ENCODE results near the gene DNM1. TPM values are rescaled to one million over a fixed set of nuclear protein-coding genes. Genes with fewer than 3 reads are reported as not detected.

Gene DNM1
- total and polyA plus RNA-seq, 2 of the 8 experiments (the other 6 are each of a cell fraction or from before 2014, with no cell fraction given): 34.3 to 62.7 TPM

DNA sequence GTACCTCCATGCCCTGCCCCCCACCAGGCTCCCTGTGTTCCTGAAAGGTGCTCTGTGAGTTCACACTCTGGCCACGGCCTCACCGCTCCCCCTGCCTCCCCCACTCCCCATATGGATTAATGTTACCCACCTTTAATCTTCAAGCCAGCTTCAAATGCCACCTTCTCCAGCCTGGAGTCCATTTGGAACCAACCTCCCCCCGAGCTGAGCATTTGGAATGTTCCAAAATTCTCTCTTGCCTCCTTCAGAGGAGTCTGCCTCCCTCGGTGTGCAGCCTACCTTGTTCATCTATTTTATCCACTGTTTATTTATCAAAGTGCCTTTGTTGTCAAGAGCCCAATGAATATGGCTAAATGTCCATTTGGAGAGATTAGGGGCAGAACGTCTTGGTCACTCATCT, 68.3 kb downstream of the DNM1 start:
- Histone ChIP-seq H3K27ac (ENCODE audit: low read depth, low read length) (no peak overlapping the region), H3K23ac (ENCODE audit: insufficient read length) (no peak overlapping the region), H3K9me3 (ENCODE audit: insufficient read depth in 2 of 2, low read depth in 1 of 2, low read length in 1 of 2) (no peaks in the 10 kb centered on the region), H2AK5ac (ENCODE audit: low read depth, low read length) (no peak overlapping the region), H3K56ac (replicated peaks; ENCODE audit: insufficient read length, low read depth, low read length) (no peak overlapping the region), H4K20me1 (replicated peaks in 1 of 2; ENCODE audit: control insufficient read depth in 1 of 2, insufficient read depth in 2 of 2, low read length in 2 of 2) (peaks cover 0 to 2% of the 10 kb centered on the region in 2 experiments), H4K8ac (ENCODE audit: extremely low read depth, insufficient read depth, low read length) (no peak overlapping the region), H3K36me3 (ENCODE audit: control insufficient read depth in 2 of 4, insufficient read depth in 4 of 4, low read length in 3 of 4) (peaks cover 0 to 21% (median 9%) of the 10 kb centered on the region in 4 experiments; a peak in 6 of 8 replicates), H3K18ac (ENCODE audit: extremely low read depth, low read length) (no peak overlapping the region), H3K4me2 (ENCODE audit: insufficient read depth in 1 of 2, low read depth in 2 of 2, low read length in 2 of 2) (no peak overlapping the region), H3K9ac (replicated peaks in 1 of 4; ENCODE audit: extremely low read depth in 1 of 4, low read depth in 3 of 4, low read length in 3 of 4) (no peak overlapping the region), H3K4me1 (replicated peaks in 1 of 4; ENCODE audit: control insufficient read depth in 3 of 4, insufficient read depth in 4 of 4, low read length in 3 of 4) (peaks cover 0 to 4% (median 0%) of the 10 kb centered on the region in 4 experiments; a peak in 2 of 7 replicates), H4K91ac (replicated peaks; ENCODE audit: insufficient read length, low read length) (no peak overlapping the region), H3K23me2 (ENCODE audit: low read depth, low read length) (peaks cover 5% of the 10 kb centered on the region), H3K4me3 (ENCODE audit: extremely low read depth in 1 of 4, insufficient read depth in 2 of 4, low read depth in 3 of 4, low read length in 4 of 4) (no peak overlapping the region), H3K79me2 (ENCODE audit: control insufficient read depth in 1 of 2, insufficient read depth in 2 of 2, low read length in 2 of 2) (peaks cover 0 to 8% of the 10 kb centered on the region in 2 experiments; a peak in 1 of 4 replicates), H2AFZ (ENCODE audit: low read length) (no peak overlapping the region), H2BK15ac (ENCODE audit: low read length) (no peak overlapping the region), H4K5ac (ENCODE audit: insufficient read length, low read depth, low read length) (no peak overlapping the region), H3K14ac (ENCODE audit: insufficient read length) (no peak overlapping the region), H3K79me1 (ENCODE audit: low read depth, low read length) (no peaks in the 10 kb centered on the region), H3K4ac (replicated peaks; ENCODE audit: insufficient read length, low read depth, low read length) (no peak overlapping the region), H2BK12ac (ENCODE audit: low read depth, low read length) (no peak overlapping the region), H2BK5ac (ENCODE audit: low read depth, low read length) (no peak overlapping the region), H3K27me3 (replicated peaks in 1 of 4; ENCODE audit: control insufficient read depth in 3 of 4, extremely low read depth in 1 of 4, insufficient read depth in 3 of 4, low read length in 3 of 4) (peaks cover 0 to 3% (median 0%) of the 10 kb centered on the region in 4 experiments; a peak in 1 of 7 replicates), H2BK120ac (replicated peaks; ENCODE audit: low read depth, low read length) (no peak overlapping the region), H2BK20ac (ENCODE audit: low read length) (no peak overlapping the region)
- FAIRE-seq (no peak), DNase-seq (ENCODE audit: low read depth in 1 of 2, low spot score in 2 of 2) (no peak)
- WGBS, 2 experiments (ENCODE audit: extremely low coverage in 1 of 2, insufficient coverage in 1 of 2, insufficient read length in 1 of 2, insufficient replicate concordance in 2 of 2, low coverage in 1 of 2, low lambda C conversion rate in 2 of 2, missing lambda C conversion rate in 1 of 2): 85% methylated on average over 5 of the region's 5 CpGs; no CpG with 5 or more reads in 1 of the 2 experiments
- CTCF ChIA-PET (ENCODE audit: partially characterized antibody): interaction anchor here (0.6 kb wide), 1 partner anchor 239 kb away, joined by 3 read pairs; no protein-coding TSS in a partner anchor
- POLR2A ChIA-PET (ENCODE audit: partially characterized antibody): no interaction called here
- TF ChIP-seq RFX5 (IDR thresholded peaks at IDR 0.05; ENCODE audit: borderline replicate concordance, low read depth, low read length): no peak
- no peak for TF ChIP-seq FOSL1 (IDR thresholded peaks at IDR 0.05; ENCODE audit: insufficient read depth, low read depth, low read length)
- TF ChIP-seq, protein P1, sequence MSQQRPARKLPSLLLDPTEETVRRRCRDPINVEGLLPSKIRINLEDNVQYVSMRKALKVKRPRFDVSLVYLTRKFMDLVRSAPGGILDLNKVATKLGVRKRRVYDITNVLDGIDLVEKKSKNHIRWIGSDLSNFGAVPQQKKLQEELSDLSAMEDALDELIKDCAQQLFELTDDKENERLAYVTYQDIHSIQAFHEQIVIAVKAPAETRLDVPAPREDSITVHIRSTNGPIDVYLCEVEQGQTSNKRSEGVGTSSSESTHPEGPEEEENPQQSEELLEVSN (IDR thresholded peaks at IDR 0.05): no peak
- TF ChIP-seq MAFK (IDR thresholded peaks at IDR 0.05; ENCODE audit: low read depth, low read length): no peak
- TF ChIP-seq SP2 (IDR thresholded peaks at IDR 0.05; ENCODE audit: low read length): no peak
- TF ChIP-seq BRCA1 (IDR thresholded peaks at IDR 0.05; ENCODE audit: low read depth, low read length): no peak
- TF ChIP-seq KDM5A (IDR thresholded peaks at IDR 0.05; ENCODE audit: low read length): no peak
- TF ChIP-seq EP300 (IDR thresholded peaks at IDR 0.05; ENCODE audit: borderline replicate concordance in 1 of 2, low read depth in 2 of 2, low read length in 2 of 2): no peak
- TF ChIP-seq GABPA (IDR thresholded peaks at IDR 0.05; ENCODE audit: borderline replicate concordance, insufficient read depth, low read length): no peak
- no peak for TF ChIP-seq NRF1 (IDR thresholded peaks at IDR 0.05; ENCODE audit: low read depth, low read length)
- TF ChIP-seq, protein P2, sequence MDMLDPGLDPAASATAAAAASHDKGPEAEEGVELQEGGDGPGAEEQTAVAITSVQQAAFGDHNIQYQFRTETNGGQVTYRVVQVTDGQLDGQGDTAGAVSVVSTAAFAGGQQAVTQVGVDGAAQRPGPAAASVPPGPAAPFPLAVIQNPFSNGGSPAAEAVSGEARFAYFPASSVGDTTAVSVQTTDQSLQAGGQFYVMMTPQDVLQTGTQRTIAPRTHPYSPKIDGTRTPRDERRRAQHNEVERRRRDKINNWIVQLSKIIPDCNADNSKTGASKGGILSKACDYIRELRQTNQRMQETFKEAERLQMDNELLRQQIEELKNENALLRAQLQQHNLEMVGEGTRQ (IDR thresholded peaks at IDR 0.05; ENCODE audit: low read length): no peak
- no peak for TF ChIP-seq BACH1 (IDR thresholded peaks at IDR 0.05; ENCODE audit: low read length)
- no peak for TF ChIP-seq POU5F1 (IDR thresholded peaks at IDR 0.05; ENCODE audit: low read depth, low read length)
